Measurements from ENCODE around the gene PIK3R6. TPM values are rescaled to one million over a fixed set of nuclear protein-coding genes. Genes with fewer than 3 reads are reported as not detected.

Gene PIK3R6
- total and polyA plus RNA-seq, 10 of the 15 experiments (the other 5 are each of a cell fraction or from before 2014, with no cell fraction given) = 6.7 to 146 (median 68.2) TPM

DNA sequence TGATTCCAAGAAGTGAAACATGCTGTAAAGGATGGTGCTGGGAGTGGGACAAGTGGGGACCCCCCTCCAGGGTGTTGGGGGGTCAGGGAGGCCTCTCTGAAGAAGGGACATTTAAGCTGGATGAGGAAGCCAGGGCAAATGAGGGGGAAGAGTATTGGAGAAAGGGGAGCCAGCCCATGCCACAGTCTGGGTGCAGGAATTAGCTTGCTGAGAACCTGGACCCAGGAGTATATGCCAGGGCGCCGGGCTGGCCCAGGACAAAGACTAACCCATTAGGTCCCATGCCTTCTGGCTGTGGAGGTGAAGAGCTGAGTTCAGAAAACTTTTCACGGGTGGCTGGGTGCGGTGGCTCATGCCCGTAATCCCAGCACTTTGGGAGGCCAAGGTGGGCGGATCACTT lies 45.6 kb upstream of the PIK3R6 start (continued):
- no peak for TF ChIP-seq CHD2 (IDR thresholded peaks at IDR 0.05; ENCODE audit: borderline replicate concordance, low read depth, low read length)
- no peak for TF ChIP-seq POU2F2 (IDR thresholded peaks at IDR 0.05; ENCODE audit: borderline replicate concordance, low read depth, low read length)
- TF ChIP-seq ZSCAN29 (IDR thresholded peaks at IDR 0.05) = no peak

DNA sequence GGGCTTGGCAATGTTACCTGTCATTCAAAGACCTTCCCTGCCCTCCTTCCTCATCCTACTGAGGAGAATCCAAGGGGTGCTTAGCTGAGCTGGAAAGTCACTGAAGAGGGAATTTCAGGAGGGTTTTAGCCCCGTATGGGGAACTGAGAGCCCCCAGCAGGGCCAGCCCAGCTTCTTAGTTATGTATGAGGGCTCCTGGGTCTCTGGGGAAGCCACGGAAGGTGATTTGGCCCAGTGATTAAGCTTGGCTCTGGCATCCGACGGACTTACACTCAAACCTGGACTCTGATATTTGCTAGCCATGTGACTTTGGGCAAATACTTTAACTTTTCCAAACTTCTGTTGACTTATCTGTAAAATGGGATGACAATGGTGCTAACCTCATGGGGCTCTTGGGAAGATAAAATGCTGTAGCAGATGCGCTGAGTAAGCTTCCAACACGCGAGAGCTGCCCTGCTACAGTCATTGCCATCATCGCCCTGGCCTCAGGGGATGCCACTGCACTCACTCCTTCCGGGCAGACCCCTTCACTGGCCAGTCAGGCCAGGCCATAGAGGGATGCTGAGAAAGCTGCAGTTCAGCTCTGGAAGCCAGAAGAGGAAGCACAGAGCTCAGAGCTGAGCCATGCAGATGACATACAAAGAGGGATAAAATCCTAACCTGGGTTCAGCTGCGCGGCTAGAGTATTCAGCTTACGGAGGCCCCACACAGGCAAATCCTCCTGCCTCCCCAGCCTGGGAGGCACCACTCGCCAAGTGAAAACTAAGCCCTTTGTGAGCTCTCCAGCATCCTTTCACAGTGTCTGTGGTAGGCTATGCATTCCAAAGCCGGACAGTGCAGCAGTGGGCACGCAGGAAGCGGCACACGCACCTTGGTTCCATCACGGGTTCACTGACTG lies 44.9 kb upstream of the PIK3R6 start:
- H3K9me3 ChIP-seq (replicated peaks; ENCODE audit: control insufficient read depth, insufficient read depth, low read length) = no peaks in the 10 kb centered on the region
- RAD21 ChIA-PET (ENCODE audit: unreplicated experiment) = interaction anchor here (0.7 to 5.5 kb wide), 5 partner anchors 12 to 86 kb away, joined by 3 to 40 read pairs (median 4); no protein-coding TSS in a partner anchor
- peaks cover 28 to 34% of the 10 kb centered on the region in 2 experiments; a peak in 3 of 4 replicates for H3K36me3 ChIP-seq (ENCODE audit: control insufficient read depth in 2 of 2, insufficient read depth in 2 of 2, low read length in 1 of 2)
- no peaks in the 10 kb centered on the region for H3K27me3 ChIP-seq (replicated peaks in 1 of 2; ENCODE audit: control insufficient read depth in 2 of 2, insufficient read depth in 2 of 2, low read length in 1 of 2)
- FAIRE-seq (no peak), DNase-seq (ENCODE audit: low read depth, low spot score) (no peak), ATAC-seq (peak; percentile 10; the same call in 1 of the 3 replicates)
- CTCF ChIA-PET = interaction anchor here (0.7 to 6.2 kb wide), 5 partner anchors 12 to 85 kb away, joined by 3 to 45 read pairs (median 5); no protein-coding TSS in a partner anchor
- peaks cover 23% of the 10 kb centered on the region for H3K79me2 ChIP-seq (ENCODE audit: control insufficient read depth, insufficient read depth, low read length)
- BruUV-seq (replicated peaks) = no TSS peak
- in situ Hi-C loops (cut with MboI) (no loop called here), intact Hi-C loops (cut with micrococcal nuclease; ENCODE audit: unreplicated experiment) (no loop called here)
- H3K27ac ChIP-seq (ENCODE audit: control insufficient read depth, insufficient read depth) = no peak overlapping the region
- H2AFZ ChIP-seq (ENCODE audit: control insufficient read depth, low read depth, low read length) = no peak overlapping the region
- H3K4me2 ChIP-seq (ENCODE audit: control insufficient read depth, insufficient read depth) = no peak overlapping the region
- SMC1A ChIA-PET (ENCODE audit: uncharacterized antibody, unreplicated experiment) = interaction anchor here (0.9 to 6.2 kb wide), 11 partner anchors 9 to 86 kb away, joined by 3 to 40 read pairs (median 5); no protein-coding TSS in a partner anchor
- peaks cover 38% of the 10 kb centered on the region for H3K4me1 ChIP-seq (ENCODE audit: control insufficient read depth, insufficient read depth, low read length)
- H3K4me3 ChIP-seq = no peak overlapping the region
- POLR2A ChIA-PET = interaction anchor here (0.7 to 2.6 kb wide), 4 partner anchors 9 to 51 kb away, joined by 3 to 14 read pairs (median 6); no protein-coding TSS in a partner anchor
- WGBS (ENCODE audit: insufficient coverage, insufficient replicate concordance, low lambda C conversion rate, missing lambda C conversion rate) = 68% methylated on average over 18 of the region's 18 CpGs
- no peaks in the 10 kb centered on the region for H4K20me1 ChIP-seq (ENCODE audit: control insufficient read depth, insufficient read depth)
- H3K9ac ChIP-seq (ENCODE audit: control insufficient read depth, insufficient read depth, low read length) = no peak overlapping the region
- TF ChIP-seq SUZ12 (IDR thresholded peaks at IDR 0.05; ENCODE audit: unreplicated experiment) (no peak), CBX3 (IDR thresholded peaks at IDR 0.05; ENCODE audit: borderline replicate concordance, low read depth) (no peak), POLR2A (IDR thresholded peaks at IDR 0.05; ENCODE audit: low read depth, low read length) (0 out of 2 replicates have a peak, but pooled peaks have one; percentile 39), NFYB (IDR thresholded peaks at IDR 0.05; ENCODE audit: insufficient read depth, low read depth, low read length) (no peak), SPI1 (IDR thresholded peaks at IDR 0.05; ENCODE audit: borderline replicate concordance, insufficient read depth, low read depth, low read length) (peak; percentile 44; the same call in 1 of the 2 replicates), POLR2AphosphoS5 (IDR thresholded peaks at IDR 0.05; ENCODE audit: low read length) (0 out of 2 replicates have a peak, but pooled peaks have one; percentile 9), KLF5 (IDR thresholded peaks at IDR 0.05; ENCODE audit: partially characterized antibody) (no peak), BACH1 (IDR thresholded peaks at IDR 0.05; ENCODE audit: borderline replicate concordance) (no peak)

Data from GM12878 (cell line).